Muscle layer of colon (tissue), 2 donors: ENCODE measurements around the gene PARVB.

ENCODE experiments used
- H3K27ac ChIP-seq: one replicate; pipeline ENCODE4 v1.7.0; 2013; ENCODE audit warnings: low read depth, mild to moderate bottlenecking, low read length, moderate library complexity
- H3K27me3 ChIP-seq, 2 donors: one replicate each; pipeline ENCODE4 v1.7.0; 2013; ENCODE audit warnings: low read length in 2 of 2, mild to moderate bottlenecking in 2 of 2; ENCODE audit not compliant: insufficient read depth in 2 of 2, control insufficient read depth in 1 of 2
- H3K36me3 ChIP-seq: one replicate; pipeline ENCODE4 v1.7.0; 2013; ENCODE audit warnings: mild to moderate bottlenecking, low read length; ENCODE audit not compliant: insufficient read depth
- H3K4me1 ChIP-seq: one replicate; pipeline ENCODE4 v1.7.0; 2013; ENCODE audit warnings: mild to moderate bottlenecking, low read length; ENCODE audit not compliant: insufficient read depth
- H3K4me3 ChIP-seq, 2 donors: one replicate each; pipeline ENCODE4 v1.7.0; 2013; ENCODE audit warnings: low read length in 2 of 2, low read depth in 1 of 2, mild to moderate bottlenecking in 1 of 2, moderate library complexity in 1 of 2
- H3K9ac ChIP-seq: one replicate; pipeline ENCODE4 v1.7.0; 2013; ENCODE audit warnings: low read length
- H3K9me3 ChIP-seq: one replicate; pipeline ENCODE4 v1.7.0; 2013; ENCODE audit warnings: mild to moderate bottlenecking, low read length
- donor health status: abdominal sarcoma.
- donor health status: Adenocarcinoma of cecum.

The PARVB gene

DNA sequence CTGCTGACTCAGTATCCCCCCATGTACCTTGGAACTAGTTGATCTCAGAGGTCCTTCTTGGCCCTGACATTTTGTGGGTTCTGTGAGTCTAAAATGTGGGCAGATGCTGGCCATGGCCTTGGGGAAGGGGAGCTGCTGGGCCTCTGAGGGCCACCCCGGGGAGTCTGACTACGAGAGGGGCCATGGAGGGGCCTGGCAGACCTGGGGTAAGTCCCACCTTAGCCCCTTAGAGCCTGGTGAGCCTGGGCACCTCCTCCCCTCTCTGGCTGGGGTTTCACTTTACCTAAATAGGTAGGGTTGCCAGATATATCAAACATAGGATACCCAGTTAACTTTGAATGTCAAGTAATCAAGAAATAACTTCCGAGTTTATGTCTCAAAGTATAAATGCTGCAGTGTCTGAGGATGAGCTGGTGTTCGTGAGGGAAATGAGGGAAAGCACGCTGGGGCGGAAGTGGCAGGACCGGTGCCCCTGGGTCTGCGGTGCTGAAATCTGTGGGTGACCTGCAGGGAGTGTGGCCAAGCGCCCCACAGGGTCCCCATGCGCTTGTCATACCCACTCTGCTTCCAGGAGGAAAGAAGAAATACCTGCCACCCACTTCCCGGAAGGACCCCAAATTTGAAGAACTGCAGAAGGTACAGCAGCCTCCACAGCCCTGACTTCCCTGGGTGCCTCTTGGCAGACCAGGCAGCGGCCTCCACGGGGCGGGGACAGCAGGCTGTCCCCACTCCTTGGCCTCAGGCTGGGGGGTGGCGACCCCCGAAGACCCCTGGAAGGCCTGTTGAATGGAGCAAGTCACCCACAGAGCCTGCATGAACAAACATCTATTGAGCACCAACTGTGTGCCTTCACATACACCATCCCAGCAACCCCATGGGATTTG, 161.4 kb downstream of the PARVB start:
- Histone ChIP-seq H3K36me3 (no peaks in the 10 kb centered on the region), H3K4me3 (no peak overlapping the region), H3K4me1 (no peaks in the 10 kb centered on the region), H3K9me3 (no peaks in the 10 kb centered on the region), H3K9ac (no peak overlapping the region), H3K27ac (no peak overlapping the region), H3K27me3 (no peaks in the 10 kb centered on the region)

DNA sequence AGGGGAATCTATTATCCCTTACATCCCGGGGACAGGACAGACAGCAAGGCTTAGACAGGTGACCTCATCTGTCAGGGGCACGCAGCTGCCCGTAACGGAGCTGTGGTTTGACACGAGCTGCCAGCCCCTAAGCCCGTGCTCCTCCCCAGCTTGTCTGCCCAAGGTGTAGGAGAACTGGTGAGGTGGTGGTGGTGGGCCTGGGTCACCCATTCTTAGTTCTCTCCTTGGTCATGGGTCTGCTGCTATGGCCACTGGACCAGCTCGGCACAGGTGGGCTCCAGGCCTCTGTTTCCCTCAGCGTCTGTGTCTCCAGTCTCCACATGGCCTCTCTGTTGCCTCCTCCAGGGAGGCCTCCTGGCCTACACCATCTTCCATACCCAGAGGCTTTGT, 162.0 kb downstream of the PARVB start:
- no peaks in the 10 kb centered on the region for H3K9me3 ChIP-seq
- no peaks in the 10 kb centered on the region for H3K27me3 ChIP-seq
- no peaks in the 10 kb centered on the region for H3K36me3 ChIP-seq
- H3K9ac ChIP-seq: no peak overlapping the region
- H3K4me3 ChIP-seq: no peak overlapping the region
- H3K27ac ChIP-seq: no peak overlapping the region
- H3K4me1 ChIP-seq: no peaks in the 10 kb centered on the region

DNA sequence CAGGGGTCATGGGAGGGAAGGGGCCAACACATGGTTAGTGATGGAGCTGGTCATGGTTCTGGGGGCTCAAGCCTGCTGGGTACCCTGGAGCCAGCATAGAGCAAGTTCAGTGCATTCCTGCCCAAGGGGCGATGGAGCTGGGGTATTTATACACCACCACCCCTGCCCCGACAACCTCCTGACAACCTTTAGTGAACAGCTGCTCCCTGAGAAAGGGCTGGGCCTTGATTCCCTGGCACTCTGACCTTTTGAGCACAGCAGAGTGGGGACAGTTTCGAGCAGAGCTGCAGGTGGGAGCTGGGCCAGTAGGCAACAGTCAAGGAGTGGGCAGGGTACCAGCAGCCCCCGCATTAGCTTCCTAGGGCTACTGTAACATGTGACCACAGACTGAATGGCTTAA, 162.6 kb downstream of the PARVB start:
- no peaks in the 10 kb centered on the region for H3K36me3 ChIP-seq
- no peaks in the 10 kb centered on the region for H3K4me1 ChIP-seq
- H3K4me3 ChIP-seq: no peak overlapping the region
- H3K27me3 ChIP-seq: no peaks in the 10 kb centered on the region
- H3K9ac ChIP-seq: no peak overlapping the region
- H3K27ac ChIP-seq: no peak overlapping the region
- no peaks in the 10 kb centered on the region for H3K9me3 ChIP-seq

DNA sequence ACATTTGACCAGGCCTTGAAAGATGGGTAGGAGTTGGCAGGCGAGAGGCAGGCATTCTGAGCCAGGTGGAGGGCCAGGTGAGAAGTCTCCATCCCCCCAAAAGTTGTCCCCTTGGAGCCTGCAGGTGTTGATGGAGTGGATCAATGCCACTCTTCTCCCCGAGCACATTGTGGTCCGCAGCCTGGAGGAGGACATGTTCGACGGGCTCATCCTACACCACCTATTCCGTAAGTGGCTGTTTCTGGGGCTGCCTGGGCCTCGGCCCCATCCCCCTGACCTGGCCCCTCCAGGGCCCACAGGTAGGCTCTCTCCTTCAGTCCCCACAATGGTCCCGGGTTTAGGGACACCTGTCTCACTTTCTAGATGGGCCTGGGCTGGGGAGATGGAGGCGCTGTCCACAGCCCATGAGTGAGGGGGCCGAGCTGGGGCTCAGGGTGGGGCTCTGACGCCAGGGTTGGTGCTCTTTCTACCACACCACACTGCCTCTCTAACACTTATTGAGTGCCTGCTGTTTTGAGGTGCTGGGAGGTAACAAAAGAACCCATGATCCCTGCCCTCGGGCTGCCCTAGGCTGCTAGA, 163.6 kb downstream of the PARVB start:
- Histone ChIP-seq H3K9me3 (no peaks in the 10 kb centered on the region), H3K27ac (no peak overlapping the region), H3K4me1 (no peaks in the 10 kb centered on the region), H3K36me3 (no peaks in the 10 kb centered on the region), H3K27me3 (no peaks in the 10 kb centered on the region), H3K9ac (no peak overlapping the region), H3K4me3 (no peak overlapping the region)

DNA sequence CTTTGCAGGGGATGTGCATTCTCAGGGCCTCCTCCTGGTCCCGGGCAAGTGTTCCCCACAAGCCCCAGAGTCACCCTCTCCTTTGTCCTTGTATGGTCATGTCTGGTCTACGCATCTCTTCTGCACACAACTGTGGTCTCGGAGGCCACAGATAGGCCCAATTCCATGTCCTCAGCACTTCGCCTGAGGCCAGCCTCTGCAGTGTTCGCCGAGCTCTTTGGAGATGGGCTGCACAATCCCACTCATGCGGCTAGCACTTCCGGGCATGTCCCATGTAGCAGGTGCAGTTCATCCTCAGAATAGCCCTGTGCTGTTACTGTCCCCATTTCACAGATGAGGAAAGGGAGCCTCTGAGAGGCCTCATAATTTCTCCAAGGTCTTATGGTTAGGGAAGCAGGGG, 164.2 kb downstream of the PARVB start:
- no peak overlapping the region for H3K27ac ChIP-seq
- no peak overlapping the region for H3K4me3 ChIP-seq
- H3K36me3 ChIP-seq: no peaks in the 10 kb centered on the region

DNA sequence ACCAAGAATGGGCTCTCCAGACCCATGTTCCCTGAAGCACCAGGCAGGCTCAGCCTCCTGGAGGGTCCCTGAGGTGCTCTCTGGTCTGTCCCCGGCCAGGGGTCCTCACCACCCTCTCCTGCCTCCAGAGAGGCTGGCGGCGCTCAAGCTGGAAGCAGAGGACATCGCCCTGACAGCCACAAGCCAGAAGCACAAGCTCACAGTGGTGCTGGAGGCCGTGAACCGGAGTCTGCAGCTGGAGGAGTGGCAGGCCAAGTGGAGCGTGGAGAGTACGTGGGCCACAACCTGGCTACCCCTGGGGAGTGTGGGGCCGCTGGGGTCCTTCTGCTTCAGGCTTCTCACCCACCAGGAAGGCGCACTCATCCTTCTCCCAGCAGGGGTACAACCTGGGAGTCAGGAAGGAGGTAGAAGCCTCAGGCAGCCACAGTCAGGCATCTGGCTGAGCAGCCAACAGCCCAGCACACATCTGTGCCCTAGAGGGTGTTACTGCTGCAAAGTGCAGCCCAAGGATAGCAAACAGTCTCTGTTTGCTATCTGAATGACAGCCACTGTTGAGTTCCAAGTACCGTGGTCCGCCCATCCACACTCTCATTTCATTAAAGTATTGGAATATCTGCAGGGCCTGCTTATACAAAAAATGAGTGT, 165.0 kb downstream of the PARVB start:
- Histone ChIP-seq H3K9me3 (no peaks in the 10 kb centered on the region), H3K27ac (no peak overlapping the region), H3K36me3 (no peaks in the 10 kb centered on the region)

More for the DNA sequence above, 164.2 kb downstream of the PARVB start:
- Histone ChIP-seq H3K27me3 (no peaks in the 10 kb centered on the region), H3K4me1 (no peaks in the 10 kb centered on the region), H3K9ac (no peak overlapping the region), H3K9me3 (no peaks in the 10 kb centered on the region)

DNA sequence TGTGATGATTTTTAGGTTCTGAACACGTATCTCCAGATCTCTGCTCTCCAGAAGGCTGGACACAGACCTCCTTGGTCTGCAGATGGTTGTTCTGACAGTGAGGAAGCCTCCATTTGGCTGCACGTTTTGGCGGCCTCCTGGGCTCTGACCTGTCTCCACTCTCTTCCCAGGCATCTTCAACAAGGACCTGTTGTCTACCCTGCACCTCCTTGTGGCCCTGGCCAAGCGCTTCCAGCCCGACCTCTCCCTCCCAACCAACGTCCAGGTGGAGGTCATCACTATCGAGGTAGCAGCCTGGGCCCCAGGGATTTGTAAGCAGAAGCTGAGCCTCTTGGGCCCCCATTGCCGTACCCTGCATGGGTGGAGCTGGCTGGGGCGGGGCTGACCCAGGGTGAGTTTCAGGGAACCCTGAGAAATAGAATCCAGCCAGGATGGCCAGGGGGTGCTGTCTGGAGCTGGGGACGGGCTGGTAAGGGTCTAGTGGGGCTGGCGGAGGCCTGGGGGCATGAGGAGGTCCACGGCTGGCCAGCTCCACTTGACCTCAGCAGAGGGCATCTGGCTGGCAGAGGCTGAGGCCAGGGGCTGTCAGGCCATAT, 166.4 kb downstream of the PARVB start:
- no peaks in the 10 kb centered on the region for H3K9me3 ChIP-seq
- no peak overlapping the region for H3K4me3 ChIP-seq
- H3K36me3 ChIP-seq: no peaks in the 10 kb centered on the region
- no peak overlapping the region for H3K9ac ChIP-seq
- no peaks in the 10 kb centered on the region for H3K4me1 ChIP-seq
- H3K27me3 ChIP-seq: no peaks in the 10 kb centered on the region
- no peak overlapping the region for H3K27ac ChIP-seq

More for the DNA sequence above, 165.0 kb downstream of the PARVB start:
- Histone ChIP-seq H3K4me1 (no peaks in the 10 kb centered on the region), H3K4me3 (no peak overlapping the region), H3K27me3 (no peaks in the 10 kb centered on the region), H3K9ac (no peak overlapping the region)

DNA sequence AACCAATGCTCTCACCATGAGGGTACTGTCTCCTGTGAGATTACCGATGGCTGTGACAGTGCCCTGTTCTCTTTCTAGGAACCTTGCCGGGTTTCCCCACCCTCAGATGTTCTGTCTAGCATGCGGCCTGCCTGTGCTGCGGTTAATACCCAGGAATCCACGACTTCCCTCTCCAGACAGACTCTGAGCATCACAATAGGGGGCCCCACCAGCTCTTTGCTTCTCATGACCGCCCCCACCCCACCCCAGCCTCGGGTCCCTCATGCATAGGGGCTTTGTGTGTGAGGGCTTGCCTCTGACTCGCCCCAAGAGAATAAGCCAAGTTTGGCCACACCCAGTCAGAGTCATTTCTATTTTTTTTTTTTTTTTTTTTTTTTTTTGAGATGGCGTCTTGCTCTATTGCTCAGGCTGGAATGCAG, 166.9 kb downstream of the PARVB start:
- Histone ChIP-seq H3K9me3 (no peaks in the 10 kb centered on the region), H3K4me1 (no peaks in the 10 kb centered on the region), H3K4me3 (no peak overlapping the region), H3K27ac (no peak overlapping the region), H3K27me3 (no peaks in the 10 kb centered on the region), H3K36me3 (no peaks in the 10 kb centered on the region), H3K9ac (no peak overlapping the region)

DNA sequence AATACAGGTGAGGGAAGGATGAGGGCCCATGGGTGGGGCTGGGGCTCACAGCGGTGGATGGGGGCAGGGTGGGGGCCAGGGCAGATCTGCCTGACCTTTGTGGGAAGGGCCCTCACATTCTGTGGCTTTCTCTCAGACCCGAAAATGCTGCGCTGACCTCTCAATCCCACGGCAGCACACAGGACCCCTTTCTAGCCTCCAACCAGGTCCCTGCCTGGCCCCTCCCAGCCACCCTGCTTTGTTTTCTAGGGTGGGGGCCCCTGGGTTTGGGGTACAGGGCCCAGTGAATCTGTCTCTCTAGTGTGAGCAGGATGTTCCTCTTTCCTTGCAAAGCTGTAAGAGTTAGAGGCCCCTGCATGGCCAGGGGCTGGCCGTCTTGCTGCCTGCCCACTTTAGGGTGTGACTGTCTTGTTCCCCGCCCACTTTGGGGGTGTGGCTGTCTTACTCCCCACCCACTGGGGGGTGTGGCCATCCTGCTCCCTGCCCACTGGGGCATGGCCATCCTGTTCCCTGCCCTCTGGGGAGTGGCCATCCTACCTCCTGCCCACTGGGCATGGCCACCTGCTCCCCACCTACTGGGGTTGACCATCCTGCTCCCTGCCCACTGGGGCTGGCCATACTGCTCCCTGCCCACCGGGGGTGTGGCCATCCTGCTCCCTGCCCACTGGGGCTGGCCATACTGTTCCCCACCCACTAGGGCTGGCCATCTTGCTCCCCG, 168.2 kb downstream of the PARVB start:
- Histone ChIP-seq H3K4me3 (no peak overlapping the region), H3K27me3 (no peaks in the 10 kb centered on the region), H3K4me1 (no peaks in the 10 kb centered on the region), H3K9me3 (no peaks in the 10 kb centered on the region), H3K36me3 (no peaks in the 10 kb centered on the region), H3K9ac (no peak overlapping the region), H3K27ac (no peak overlapping the region)

DNA sequence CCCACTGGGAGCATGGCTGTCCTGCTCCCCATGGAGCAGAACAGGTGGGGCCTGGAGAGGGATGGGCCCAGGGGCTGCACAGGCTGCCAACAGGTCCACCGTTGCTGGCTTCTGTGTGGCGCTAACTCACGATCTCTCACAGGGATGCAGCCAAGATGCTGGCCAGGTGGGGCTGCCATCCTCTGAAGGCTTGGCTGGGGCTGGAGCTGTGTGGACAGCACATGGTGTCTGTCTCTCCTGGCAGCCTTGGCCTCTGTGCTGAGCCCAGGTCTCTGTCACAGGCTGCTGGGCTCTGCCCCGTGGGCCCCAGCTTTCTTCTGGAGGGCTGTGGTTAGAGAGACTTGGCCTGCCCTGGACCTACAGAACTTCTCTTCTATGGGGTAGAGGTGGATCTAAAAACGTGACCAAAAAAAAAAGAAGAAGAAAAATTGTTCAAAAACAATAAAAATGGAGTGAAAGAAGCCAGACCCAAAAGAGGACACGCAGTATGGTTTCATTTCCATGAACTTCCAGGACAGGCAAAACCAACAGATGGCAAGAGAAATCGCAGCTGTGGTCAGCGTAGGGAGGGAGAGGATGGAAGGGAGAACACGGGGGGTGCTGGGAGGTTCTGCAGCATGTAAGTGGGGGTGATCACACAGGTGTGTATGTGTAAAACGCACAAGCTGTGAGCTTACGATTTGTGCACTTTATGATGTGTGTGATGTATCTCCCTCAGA, 168.9 kb downstream of the PARVB start:
- Histone ChIP-seq H3K27me3 (no peaks in the 10 kb centered on the region), H3K4me1 (no peaks in the 10 kb centered on the region), H3K36me3 (no peaks in the 10 kb centered on the region), H3K9ac (no peak overlapping the region), H3K27ac (no peak overlapping the region), H3K4me3 (no peak overlapping the region), H3K9me3 (no peaks in the 10 kb centered on the region)
